Inflammatory macrophage treated with lipopolysaccharide for 4 hours (primary cell): ENCODE results near the gene OTOG.
"Not testable (repeated sequence)": the region's sequence is repeated elsewhere in the genome, so short reads cannot be mapped to it uniquely, and the experiment has no call there.

Experiments used
- DNase-seq: peaks from one replicate; pipeline ENCODE4 v3.0.0-alpha.2; 2020

OTOG gene

GRCh38 chr11:17606233-17607082 is 59.4 kb downstream of the OTOG start:
- DNase-seq: no peak

- DNase-seq: no peak
These were observed 60.0 kb downstream of the OTOG start for GRCh38 chr11:17607083-17607429.

GRCh38 chr11:17607591-17608570 is 60.8 kb downstream of the OTOG start:
- DNase-seq: no peak

GRCh38 chr11:17608821-17609220 is 61.8 kb downstream of the OTOG start:
- no peak for DNase-seq

- no peak for DNase-seq
These were observed 62.4 kb downstream of the OTOG start for GRCh38 chr11:17609291-17610084.

GRCh38 chr11:17610085-17610894 is 63.2 kb downstream of the OTOG start:
- no peak for DNase-seq

- DNase-seq: no peak
These were observed 64.0 kb downstream of the OTOG start for GRCh38 chr11:17611049-17611448.

- DNase-seq: no peak
These were observed 64.6 kb downstream of the OTOG start for GRCh38 chr11:17611503-17612220.

- no peak for DNase-seq
These were observed 65.4 kb downstream of the OTOG start for GRCh38 chr11:17612221-17613188.

- no peak for DNase-seq
These were observed 66.4 kb downstream of the OTOG start for GRCh38 chr11:17613428-17613962.

GRCh38 chr11:17613983-17614382 is 66.9 kb downstream of the OTOG start:
- no peak for DNase-seq

GRCh38 chr11:17622711-17623110 is 75.7 kb downstream of the OTOG start:
- not testable (repeated sequence) for DNase-seq

- no peak for DNase-seq
These were observed 82.1 kb downstream of the OTOG start for GRCh38 chr11:17629113-17629512.

- DNase-seq: no peak
These were observed 83.9 kb downstream of the OTOG start for GRCh38 chr11:17630936-17631335.

- no peak for DNase-seq
These were observed 84.8 kb downstream of the OTOG start for GRCh38 chr11:17631702-17632365.

- DNase-seq: no peak
These were observed 86.4 kb downstream of the OTOG start for GRCh38 chr11:17633279-17633986.

- DNase-seq: no peak
These were observed 87.1 kb downstream of the OTOG start for GRCh38 chr11:17633987-17634775.
